HL-60 (cell line): ENCODE data around the gene DUSP22.
"Not testable (repeated sequence)": the region's sequence is repeated elsewhere in the genome, so short reads cannot be mapped to it uniquely, and the experiment has no call there.

Experiments used
- DNase-seq, 2 experiments: peaks; one replicate each; pipeline ENCODE4 v3.0.0-alpha.2; 2010 to 2020; ENCODE audit warnings: low read depth in 1 of 2, low spot score in 1 of 2
- H3K27ac ChIP-seq: fragments of 250-450 bp; sonication (Bioruptor Pico); replicated peaks from 2 replicates; pipeline ENCODE4 v1.5.1; 2020; ENCODE audit warnings: mild to moderate bottlenecking, moderate library complexity
- H3K27me3 ChIP-seq: fragments of 250-450 bp; sonication (Bioruptor Pico); 2 replicates; pipeline ENCODE4 v1.5.1; 2021; ENCODE audit warnings: mild to moderate bottlenecking, moderate library complexity; ENCODE audit not compliant: insufficient read depth, poor library complexity, severe bottlenecking
- H3K4me3 ChIP-seq: replicated peaks from 2 replicates; pipeline ENCODE4 v1.5.1; 2011; ENCODE audit warnings: mild to moderate bottlenecking, control low read depth, low read length; ENCODE audit not compliant: insufficient read depth
- GABPA ChIP-seq: IDR thresholded peaks from 2 replicates; pipeline ENCODE4 v1.6.1; 2012; ENCODE audit warnings: low read depth
- POLR2AphosphoS5 ChIP-seq: IDR thresholded peaks from 2 replicates; pipeline ENCODE4 v1.6.1; 2012; ENCODE audit warnings: low read depth
- SPI1 ChIP-seq: IDR thresholded peaks from 2 replicates; pipeline ENCODE4 v1.6.1; 2012; ENCODE audit warnings: low read depth, mild to moderate bottlenecking, borderline replicate concordance
- TF ChIP-seq, protein P1 (sequence below): IDR thresholded peaks from one replicate; pipeline ENCODE4 v1.5.1; 2011; ENCODE audit warnings: low read length, control low read depth, inconsistent platforms; ENCODE audit not compliant: insufficient read depth
- TF ChIP-seq, protein P2 (sequence below): IDR thresholded peaks from 2 replicates; pipeline ENCODE4 v1.6.1; 2012; ENCODE audit warnings: low read depth; ENCODE audit not compliant: insufficient replicate concordance

Gene DUSP22

DNA sequence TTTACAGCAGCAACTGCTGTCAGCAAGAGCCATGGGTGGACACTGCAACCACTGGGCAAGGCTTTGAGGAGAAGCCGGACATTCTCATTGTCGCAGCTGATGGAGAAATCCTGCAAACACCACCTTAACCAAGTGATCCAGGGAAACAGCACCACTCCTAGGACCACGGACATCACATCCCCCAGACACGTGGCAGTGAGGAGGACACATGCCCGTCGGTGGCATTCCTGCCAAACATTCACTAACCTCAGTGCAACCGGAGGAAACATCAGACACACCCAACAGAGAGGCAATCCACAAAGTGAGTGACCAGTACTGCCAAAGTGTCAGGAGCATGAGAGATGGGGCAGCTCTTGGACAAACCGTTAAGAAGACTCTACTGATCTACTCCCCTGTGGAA lies 82.7 kb downstream of the DUSP22 start:
- Histone ChIP-seq H3K27me3 (peaks cover 8% of the 10 kb centered on the region), H3K27ac (no peak overlapping the region), H3K4me3 (no peak overlapping the region)
- DNase-seq: no peak
- TF ChIP-seq, protein P1, sequence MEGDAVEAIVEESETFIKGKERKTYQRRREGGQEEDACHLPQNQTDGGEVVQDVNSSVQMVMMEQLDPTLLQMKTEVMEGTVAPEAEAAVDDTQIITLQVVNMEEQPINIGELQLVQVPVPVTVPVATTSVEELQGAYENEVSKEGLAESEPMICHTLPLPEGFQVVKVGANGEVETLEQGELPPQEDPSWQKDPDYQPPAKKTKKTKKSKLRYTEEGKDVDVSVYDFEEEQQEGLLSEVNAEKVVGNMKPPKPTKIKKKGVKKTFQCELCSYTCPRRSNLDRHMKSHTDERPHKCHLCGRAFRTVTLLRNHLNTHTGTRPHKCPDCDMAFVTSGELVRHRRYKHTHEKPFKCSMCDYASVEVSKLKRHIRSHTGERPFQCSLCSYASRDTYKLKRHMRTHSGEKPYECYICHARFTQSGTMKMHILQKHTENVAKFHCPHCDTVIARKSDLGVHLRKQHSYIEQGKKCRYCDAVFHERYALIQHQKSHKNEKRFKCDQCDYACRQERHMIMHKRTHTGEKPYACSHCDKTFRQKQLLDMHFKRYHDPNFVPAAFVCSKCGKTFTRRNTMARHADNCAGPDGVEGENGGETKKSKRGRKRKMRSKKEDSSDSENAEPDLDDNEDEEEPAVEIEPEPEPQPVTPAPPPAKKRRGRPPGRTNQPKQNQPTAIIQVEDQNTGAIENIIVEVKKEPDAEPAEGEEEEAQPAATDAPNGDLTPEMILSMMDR: no peak
- TF ChIP-seq POLR2AphosphoS5 (no peak), GABPA (no peak), SPI1 (no peak)
- TF ChIP-seq, protein P2, sequence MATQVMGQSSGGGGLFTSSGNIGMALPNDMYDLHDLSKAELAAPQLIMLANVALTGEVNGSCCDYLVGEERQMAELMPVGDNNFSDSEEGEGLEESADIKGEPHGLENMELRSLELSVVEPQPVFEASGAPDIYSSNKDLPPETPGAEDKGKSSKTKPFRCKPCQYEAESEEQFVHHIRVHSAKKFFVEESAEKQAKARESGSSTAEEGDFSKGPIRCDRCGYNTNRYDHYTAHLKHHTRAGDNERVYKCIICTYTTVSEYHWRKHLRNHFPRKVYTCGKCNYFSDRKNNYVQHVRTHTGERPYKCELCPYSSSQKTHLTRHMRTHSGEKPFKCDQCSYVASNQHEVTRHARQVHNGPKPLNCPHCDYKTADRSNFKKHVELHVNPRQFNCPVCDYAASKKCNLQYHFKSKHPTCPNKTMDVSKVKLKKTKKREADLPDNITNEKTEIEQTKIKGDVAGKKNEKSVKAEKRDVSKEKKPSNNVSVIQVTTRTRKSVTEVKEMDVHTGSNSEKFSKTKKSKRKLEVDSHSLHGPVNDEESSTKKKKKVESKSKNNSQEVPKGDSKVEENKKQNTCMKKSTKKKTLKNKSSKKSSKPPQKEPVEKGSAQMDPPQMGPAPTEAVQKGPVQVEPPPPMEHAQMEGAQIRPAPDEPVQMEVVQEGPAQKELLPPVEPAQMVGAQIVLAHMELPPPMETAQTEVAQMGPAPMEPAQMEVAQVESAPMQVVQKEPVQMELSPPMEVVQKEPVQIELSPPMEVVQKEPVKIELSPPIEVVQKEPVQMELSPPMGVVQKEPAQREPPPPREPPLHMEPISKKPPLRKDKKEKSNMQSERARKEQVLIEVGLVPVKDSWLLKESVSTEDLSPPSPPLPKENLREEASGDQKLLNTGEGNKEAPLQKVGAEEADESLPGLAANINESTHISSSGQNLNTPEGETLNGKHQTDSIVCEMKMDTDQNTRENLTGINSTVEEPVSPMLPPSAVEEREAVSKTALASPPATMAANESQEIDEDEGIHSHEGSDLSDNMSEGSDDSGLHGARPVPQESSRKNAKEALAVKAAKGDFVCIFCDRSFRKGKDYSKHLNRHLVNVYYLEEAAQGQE: no peak

DNA sequence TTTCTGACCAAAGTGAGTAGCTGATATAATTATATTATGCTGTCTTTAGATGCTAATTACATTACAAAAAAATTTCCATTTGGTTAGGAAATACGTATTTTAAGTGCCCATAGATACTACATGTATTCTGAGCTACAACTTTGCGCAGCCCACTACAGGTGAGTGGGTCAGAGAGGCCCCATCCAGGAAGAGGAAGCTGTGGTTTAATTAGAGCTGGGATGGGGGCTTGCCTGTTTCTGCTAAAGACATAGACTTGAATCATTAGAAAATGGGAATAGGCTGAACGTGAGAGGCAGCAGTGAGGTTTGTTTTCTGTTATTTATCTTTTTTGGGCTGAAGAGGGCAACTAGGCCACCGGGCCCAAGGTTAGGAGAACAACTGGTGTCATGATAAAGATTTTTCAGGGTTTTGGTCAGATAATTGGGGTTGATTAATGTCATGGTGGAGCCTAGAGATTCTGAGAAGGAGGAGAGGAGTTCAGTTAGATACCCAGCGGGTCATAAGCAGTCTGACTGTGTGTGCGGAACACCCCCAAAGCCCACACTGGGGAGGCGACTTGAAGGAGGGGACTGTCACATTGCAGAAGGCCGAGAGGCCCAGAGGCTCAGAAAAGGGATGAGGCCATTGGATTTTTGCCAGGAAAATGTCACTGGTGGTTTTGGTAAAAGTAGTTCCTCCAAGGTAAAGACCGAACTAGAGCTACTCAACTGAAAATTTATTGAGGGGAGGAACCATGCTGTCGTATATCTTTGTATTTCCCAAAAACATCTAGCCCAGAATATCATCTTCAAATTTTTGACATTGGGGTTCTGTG lies 84.7 kb downstream of the DUSP22 start:
- Histone ChIP-seq H3K27me3 (peaks cover 8% of the 10 kb centered on the region), H3K27ac (no peak overlapping the region), H3K4me3 (no peak overlapping the region)
- TF ChIP-seq POLR2AphosphoS5 (no peak), GABPA (no peak), SPI1 (no peak)
- TF ChIP-seq, protein P2: no peak
- TF ChIP-seq, protein P1: no peak
- peak in 1 of 2 experiments; percentile 27 for DNase-seq

DNA sequence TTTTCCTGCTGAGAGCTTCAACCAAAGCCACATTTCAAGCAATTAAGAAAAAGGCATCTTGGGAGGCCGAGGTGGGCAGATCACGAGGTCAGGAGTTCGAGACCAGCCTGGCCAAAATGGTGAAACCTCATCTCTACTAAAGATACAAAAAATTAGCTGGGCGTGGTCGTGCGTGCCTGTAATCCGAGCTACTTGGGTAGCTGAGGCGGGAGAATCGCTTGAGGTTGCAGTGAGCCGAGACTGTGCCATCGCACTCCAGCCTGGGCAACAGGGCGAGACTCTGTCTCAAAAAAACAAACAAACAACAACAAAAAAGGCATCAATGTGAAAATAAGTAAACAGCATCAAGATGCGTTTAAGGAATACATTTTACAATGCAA lies 85.3 kb downstream of the DUSP22 start:
- H3K27me3 ChIP-seq, H3K4me3 ChIP-seq, H3K27ac ChIP-seq, DNase-seq: not testable (repeated sequence)

DNA sequence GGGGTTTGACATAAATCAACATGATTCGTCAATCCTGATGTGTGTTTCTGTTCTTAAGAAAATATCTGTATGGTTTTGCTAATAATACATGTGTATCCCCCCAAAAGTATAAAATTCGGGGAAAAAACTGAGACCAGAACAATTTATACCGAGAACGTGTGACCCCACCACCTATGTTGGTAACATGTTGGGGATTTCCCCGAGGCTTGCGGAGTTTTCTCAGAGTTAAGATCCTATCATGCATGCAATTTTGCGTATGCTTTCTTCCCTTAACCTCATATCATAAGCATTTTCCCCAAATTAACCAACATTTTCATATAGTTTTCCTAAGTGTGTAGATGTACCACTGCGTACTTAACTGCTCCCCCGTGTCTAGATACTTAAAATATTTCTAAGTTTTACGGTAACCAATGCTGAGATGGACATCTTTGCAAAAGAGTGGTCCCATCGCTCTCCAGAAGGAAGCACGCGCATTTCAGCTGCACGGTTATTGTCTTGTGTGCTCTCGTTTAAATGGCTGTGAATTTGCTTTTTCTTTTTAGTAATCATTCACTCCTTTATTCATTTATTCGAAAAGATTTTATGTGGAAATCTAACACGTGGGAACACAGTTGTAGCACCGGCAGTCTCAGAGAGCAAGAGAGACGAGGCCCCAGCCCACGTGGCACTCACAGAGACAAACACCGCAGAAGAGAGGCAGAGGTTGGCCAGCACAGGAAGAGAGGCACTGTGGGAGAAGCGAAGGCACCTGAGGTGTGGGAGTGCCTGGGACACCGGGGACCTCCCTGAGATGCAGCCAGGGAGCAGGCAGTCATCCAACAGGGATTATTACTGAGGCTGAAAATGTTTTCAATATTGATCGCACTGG lies 86.0 kb downstream of the DUSP22 start:
- H3K27me3 ChIP-seq: peaks cover 8% of the 10 kb centered on the region
- H3K27ac ChIP-seq: no peak overlapping the region
- TF ChIP-seq, protein P1: no peak
- TF ChIP-seq, protein P2: no peak
- TF ChIP-seq POLR2AphosphoS5 (no peak), GABPA (no peak), SPI1 (no peak)
- DNase-seq: no peak
- no peak overlapping the region for H3K4me3 ChIP-seq
